Middle frontal gyrus (tissue), 1 donor: ENCODE data around the gene TMCC3.

ENCODE experiments used
- DNase-seq: peaks from one replicate; pipeline ENCODE4 v3.0.0-alpha.2; 2015; ENCODE audit warnings: low spot score; ENCODE audit errors: extremely low spot score

Gene TMCC3

DNA sequence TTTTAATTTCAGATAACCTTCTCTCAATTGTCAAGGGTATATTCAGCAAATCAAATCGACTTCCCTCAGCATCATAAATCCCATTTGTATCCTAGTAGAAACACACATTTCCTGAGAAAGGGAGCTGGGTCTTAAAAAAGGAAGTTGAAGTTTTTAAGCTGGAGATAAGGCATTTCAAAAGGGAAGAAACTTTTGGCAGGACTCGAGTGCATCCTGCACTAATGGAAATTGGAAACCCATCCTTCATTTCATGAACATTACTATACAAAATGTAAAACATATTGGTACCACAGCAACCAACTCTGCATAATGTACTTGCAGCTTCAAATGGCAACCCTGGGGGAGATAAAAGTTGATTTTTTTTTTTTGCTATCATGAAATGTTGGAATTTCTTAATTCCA is 23.7 kb upstream of the TMCC3 start:
- no peak for DNase-seq

GRCh38 chr12:94673496-94673895 is 23.1 kb upstream of the TMCC3 start:
- no peak for DNase-seq

GRCh38 chr12:94671917-94672316 is 21.6 kb upstream of the TMCC3 start:
- no peak for DNase-seq

DNA sequence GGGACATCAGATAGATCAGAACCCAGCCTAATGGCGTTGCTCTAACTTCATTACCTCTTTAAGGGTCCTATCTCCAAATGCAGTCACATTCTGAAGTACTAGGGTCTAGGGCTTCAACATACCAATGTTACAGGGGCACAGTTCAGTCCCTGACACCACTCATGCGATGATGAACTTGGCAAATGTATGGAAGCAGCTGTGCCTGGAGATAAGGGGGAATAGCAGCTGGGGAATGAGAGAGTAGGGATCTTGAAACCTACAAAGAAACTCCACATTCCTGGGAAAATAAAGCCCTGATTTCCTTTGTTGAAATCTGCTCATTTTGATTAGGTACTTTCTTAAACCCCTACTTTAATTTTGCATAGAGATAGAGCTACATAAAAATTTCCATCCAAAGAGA is 20.5 kb upstream of the TMCC3 start:
- DNase-seq: no peak

GRCh38 chr12:94670075-94670474 is 19.7 kb upstream of the TMCC3 start:
- DNase-seq: no peak

DNA sequence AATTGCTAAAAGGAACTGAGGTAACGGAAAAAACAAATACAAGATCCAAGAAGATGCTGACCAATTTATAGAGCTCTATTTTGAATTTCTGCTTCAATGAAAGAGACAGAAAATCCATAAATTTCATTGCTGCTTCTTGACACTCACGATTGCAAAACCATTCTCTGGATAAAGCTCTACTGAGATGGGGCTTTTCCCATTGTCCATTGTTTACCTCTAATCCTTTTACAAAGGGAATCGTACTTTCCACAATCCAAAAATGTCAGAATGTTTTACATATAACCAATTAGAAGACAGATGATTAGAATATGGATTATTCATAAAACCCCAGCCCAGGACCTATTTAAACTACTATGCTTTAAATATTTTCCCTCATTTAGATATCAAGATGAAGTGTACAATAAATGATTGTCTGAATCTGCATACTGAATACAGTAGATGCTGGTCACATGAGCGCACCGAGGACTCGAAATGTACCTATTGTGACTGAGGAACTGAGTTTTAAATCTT is 16.7 kb upstream of the TMCC3 start:
- DNase-seq: no peak

DNA sequence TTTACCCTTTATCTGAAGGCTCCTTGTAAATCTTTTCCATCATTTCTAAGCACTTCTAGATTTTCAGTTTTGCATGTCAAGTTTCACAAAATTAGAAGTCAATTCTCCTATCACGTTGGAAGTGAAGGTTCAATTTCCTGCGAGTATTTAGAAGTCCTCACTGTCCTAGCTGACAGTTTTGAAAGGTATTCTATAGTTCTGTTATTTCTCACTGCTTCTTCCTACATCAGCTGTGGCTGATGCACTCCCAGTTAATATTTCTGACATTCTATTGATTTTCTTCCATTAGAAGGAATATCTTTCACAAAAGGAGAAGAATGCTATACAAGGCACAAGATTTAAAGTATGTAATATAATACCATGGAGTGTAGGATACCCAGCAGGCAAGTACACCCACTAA is 15.8 kb upstream of the TMCC3 start:
- DNase-seq: no peak

DNA sequence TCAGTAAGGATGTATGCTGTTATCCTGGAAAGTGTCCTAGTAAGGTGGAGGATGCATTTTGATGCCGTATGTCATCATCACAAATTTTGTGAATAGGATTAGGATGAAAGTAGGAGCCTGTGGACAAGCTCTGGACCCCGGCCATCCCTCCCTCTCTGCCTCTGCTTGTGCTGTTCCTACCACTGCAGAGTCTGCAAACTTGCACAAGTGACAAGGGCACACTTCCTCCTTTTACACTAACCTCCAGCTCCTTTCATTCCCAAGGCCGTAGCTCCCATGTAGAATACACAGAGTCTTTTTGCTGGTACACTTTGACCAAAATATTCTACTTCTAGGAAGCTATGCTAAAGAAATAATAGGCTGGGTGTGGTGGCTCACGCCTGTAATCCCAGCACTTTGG is 13.3 kb upstream of the TMCC3 start:
- DNase-seq: no peak

GRCh38 chr12:94663071-94663470 is 12.7 kb upstream of the TMCC3 start:
- DNase-seq: no peak

GRCh38 chr12:94660436-94660835 is 10.1 kb upstream of the TMCC3 start:
- DNase-seq: no peak

- DNase-seq: no peak
These were observed 9.1 kb upstream of the TMCC3 start for GRCh38 chr12:94659346-94659930.

DNA sequence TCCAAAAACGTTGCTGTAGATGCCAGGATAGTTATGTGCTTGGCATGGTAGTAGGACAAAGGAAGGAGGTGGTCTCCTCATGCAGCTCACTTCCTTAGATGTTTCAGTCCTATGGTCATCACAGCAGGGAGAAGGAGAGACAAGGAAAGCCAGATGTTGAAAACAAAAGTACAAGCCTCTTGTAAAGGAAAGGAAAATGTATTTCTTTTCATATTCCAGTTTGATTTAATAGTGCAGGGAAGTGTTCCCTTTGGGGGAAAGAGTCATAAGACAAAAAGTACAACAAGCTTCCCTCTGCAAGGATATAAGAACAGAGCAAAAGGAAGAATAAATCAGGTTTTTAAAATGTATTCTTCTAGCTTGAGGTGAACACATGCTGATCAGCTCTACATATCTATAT is 8.6 kb upstream of the TMCC3 start:
- no peak for DNase-seq

DNA sequence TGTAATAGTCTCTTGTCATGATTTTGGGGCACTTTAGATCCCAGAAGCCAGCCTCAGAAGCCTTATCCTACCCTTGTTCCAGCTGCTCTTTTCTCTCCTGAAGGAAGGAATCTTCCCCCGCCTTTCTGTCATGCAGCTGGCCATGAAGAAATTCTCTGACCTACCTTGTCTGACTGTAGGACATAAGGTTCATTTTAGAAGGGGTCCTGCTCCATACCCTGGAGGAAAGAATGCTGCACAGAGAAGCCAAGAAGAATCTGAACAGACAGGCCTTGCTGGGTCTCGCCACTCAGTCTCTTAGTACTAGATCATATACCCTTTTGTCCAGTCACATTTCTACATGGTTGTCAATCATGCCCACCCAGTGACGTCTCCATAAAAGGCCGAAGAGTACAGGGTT is 6.2 kb upstream of the TMCC3 start:
- DNase-seq: no peak

- DNase-seq: no peak
These were observed 811 bp downstream of the TMCC3 start for GRCh38 chr12:94649349-94650142.

DNA sequence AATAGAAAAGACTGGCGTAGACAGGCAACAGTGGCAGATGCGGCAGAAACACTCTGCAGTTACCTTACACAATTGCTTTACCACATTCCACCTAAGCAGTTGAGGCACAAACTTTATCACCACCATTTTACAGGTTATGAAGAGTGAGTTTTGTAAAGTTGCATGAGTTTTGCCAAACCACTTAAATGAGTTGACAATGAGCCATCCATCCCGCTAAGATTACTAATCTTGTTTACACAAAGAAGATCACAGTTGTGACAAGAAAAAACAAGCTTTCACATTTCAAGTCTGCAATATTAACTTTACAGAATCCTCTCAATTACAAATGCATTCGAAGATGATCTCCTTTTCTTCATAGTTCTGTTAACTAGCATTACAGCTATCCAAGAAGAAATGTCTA is 1.8 kb downstream of the TMCC3 start:
- no peak for DNase-seq

- DNase-seq: no peak
These were observed 6.0 kb downstream of the TMCC3 start for GRCh38 chr12:94644141-94644979.

- DNase-seq: no peak
These were observed 6.8 kb downstream of the TMCC3 start for GRCh38 chr12:94643606-94644005.

DNA sequence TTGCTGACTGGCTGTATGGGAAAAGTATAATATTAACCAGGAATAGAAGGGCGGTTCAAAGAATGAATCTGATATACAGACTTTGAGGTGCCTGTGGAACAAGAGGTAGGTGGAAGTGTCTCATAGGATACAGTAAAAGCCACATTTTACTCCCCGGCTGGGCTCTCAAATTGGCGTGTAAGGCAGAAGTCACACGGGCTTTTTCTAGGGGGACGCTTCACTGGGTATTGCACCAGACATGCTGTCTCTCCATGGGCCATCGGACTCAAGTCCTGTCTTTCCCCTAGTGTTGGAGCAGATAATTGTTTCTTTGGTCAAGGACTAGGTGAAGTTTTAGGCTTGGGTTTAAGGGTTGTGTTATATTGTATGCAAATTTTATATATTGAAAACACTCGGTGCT is 9.1 kb downstream of the TMCC3 start:
- DNase-seq: no peak

DNA sequence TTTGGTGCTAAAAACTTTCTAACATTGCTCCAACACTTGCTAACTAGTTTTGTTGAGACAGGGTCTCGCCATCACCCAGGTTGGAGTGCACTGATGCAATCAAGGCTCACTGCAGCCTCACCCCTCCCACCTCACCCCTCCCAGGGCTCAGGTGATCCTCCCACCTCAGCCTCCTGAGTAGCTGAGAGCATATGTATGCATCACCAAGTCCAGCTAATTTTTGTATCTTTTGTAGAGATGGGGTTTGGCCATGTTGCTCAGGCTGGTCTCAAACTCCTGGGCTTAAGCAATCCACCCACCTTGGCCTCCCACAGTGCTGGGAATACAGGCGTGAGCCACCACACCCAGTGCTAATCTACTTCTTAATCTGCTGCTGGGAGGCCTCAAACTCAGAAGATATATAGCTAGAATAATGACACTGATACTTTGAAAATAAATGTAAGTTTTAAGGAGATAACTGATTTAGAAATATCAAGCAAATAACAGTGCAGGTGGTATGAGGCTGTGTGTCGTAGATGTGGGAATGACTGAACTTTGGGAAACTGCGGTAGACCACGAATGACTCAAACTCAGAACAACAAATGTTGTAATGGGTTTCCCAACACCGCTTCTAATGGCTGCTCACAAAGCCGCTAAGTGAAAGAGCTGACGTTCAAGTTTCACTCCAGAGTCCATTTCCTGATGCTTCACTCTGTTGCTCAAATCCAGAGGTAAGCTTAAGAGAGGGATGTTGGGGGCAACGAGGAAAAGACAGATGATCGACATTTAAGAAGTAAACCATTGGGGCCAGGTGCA is 10.0 kb downstream of the TMCC3 start:
- DNase-seq: no peak

GRCh38 chr12:94638521-94638920 is 11.8 kb downstream of the TMCC3 start:
- DNase-seq: no peak

GRCh38 chr12:94637390-94638113 is 12.8 kb downstream of the TMCC3 start:
- DNase-seq: no peak
